DOHH2 (cell line): ENCODE data around the gene PODXL.

Experiments used
- H3F3A ChIP-seq: fragments of 200-600 bp; sonication (generic), shearing (Covaris generic); 2 replicates; pipeline ENCODE4 v1.6.0; 2016; ENCODE audit warnings: antibody characterized with exemption, mild to moderate bottlenecking; ENCODE audit not compliant: control insufficient read depth, insufficient read depth
- H3K27ac ChIP-seq: fragments of 200-600 bp; sonication (generic); 2 replicates; pipeline ENCODE4 v1.5.1; 2014; ENCODE audit warnings: low read depth, mild to moderate bottlenecking, low read length, moderate library complexity
- H3K27me3 ChIP-seq: fragments of 200-600 bp; sonication (generic); 2 replicates; pipeline ENCODE4 v1.6.1; 2014; ENCODE audit warnings: mild to moderate bottlenecking, low read length, mixed read lengths; ENCODE audit not compliant: control insufficient read depth
- H3K36me3 ChIP-seq: fragments of 200-600 bp; sonication (generic); 2 replicates; pipeline ENCODE4 v1.6.1; 2014; ENCODE audit warnings: mild to moderate bottlenecking, low read length, moderate library complexity, mixed read lengths; ENCODE audit not compliant: control insufficient read depth
- H3K4me1 ChIP-seq: fragments of 200-600 bp; sonication (generic); 2 replicates; pipeline ENCODE4 v1.6.1; 2014; ENCODE audit warnings: mild to moderate bottlenecking, low read length, mixed read lengths; ENCODE audit not compliant: control insufficient read depth
- H3K4me2 ChIP-seq: fragments of 200-600 bp; sonication (generic); 2 replicates; pipeline ENCODE4 v1.6.0; 2014; ENCODE audit warnings: mild to moderate bottlenecking, low read length, moderate library complexity
- H3K4me3 ChIP-seq: fragments of 200-600 bp; sonication (generic); 2 replicates; pipeline ENCODE4 v1.5.1; 2014; ENCODE audit warnings: mild to moderate bottlenecking, low read length, mixed read lengths
- H3K79me2 ChIP-seq: fragments of 200-600 bp; sonication (generic); 2 replicates; pipeline ENCODE4 v1.6.1; 2014; ENCODE audit warnings: mild to moderate bottlenecking, low read length, mixed read lengths; ENCODE audit not compliant: control insufficient read depth
- H3K9me2 ChIP-seq: fragments of 200-600 bp; sonication (generic); replicated peaks from 2 replicates; pipeline ENCODE4 v1.6.1; 2014; ENCODE audit warnings: mild to moderate bottlenecking, low read length, mixed read lengths; ENCODE audit not compliant: control insufficient read depth
- H3K9me3 ChIP-seq: fragments of 200-600 bp; sonication (generic); 2 replicates; pipeline ENCODE4 v1.6.1; 2014; ENCODE audit warnings: antibody characterized with exemption, low read length, mixed read lengths; ENCODE audit not compliant: control insufficient read depth, insufficient read depth
- H4K20me1 ChIP-seq: fragments of 200-600 bp; sonication (generic); 2 replicates; pipeline ENCODE4 v1.6.0; 2014; ENCODE audit warnings: low read depth, mild to moderate bottlenecking, antibody characterized with exemption, low read length, moderate library complexity; ENCODE audit not compliant: control insufficient read depth, insufficient read depth
- CTCF ChIP-seq: fragments of 200-600 bp; sonication (generic); IDR thresholded peaks from one replicate; pipeline ENCODE4 v1.5.1; 2014; ENCODE audit warnings: antibody characterized with exemption, mild to moderate bottlenecking, low read depth, low read length; ENCODE audit not compliant: poor library complexity, severe bottlenecking
- EZH2phosphoT487 ChIP-seq: fragments of 200-600 bp; sonication (generic); IDR thresholded peaks from 2 replicates; pipeline ENCODE4 v1.6.1; 2017; ENCODE audit warnings: borderline replicate concordance, mild to moderate bottlenecking, antibody characterized with exemption, low read length, moderate library complexity, mixed read lengths

PODXL gene

GRCh38 chr7:131494182-131494581 is 62.2 kb downstream of the PODXL start:
- no peak overlapping the region for H3K4me2 ChIP-seq
- H3K36me3 ChIP-seq, result no peaks in the 10 kb centered on the region
- no peaks in the 10 kb centered on the region for H3K4me1 ChIP-seq
- H3K9me2 ChIP-seq, result no peaks in the 10 kb centered on the region
- no peaks in the 10 kb centered on the region for H4K20me1 ChIP-seq
- H3K9me3 ChIP-seq, result no peaks in the 10 kb centered on the region
- H3K27ac ChIP-seq, result no peak overlapping the region
- no peaks in the 10 kb centered on the region for H3K79me2 ChIP-seq
- H3F3A ChIP-seq, result no peaks in the 10 kb centered on the region
- no peaks in the 10 kb centered on the region for H3K27me3 ChIP-seq
- no peak for TF ChIP-seq EZH2phosphoT487
- no peak for TF ChIP-seq CTCF
- no peak overlapping the region for H3K4me3 ChIP-seq

GRCh38 chr7:131493581-131493980 is 62.8 kb downstream of the PODXL start:
- TF ChIP-seq CTCF (no peak), EZH2phosphoT487 (no peak)
- no peak overlapping the region for H3K27ac ChIP-seq
- no peaks in the 10 kb centered on the region for H3K9me2 ChIP-seq
- no peaks in the 10 kb centered on the region for H3F3A ChIP-seq
- H4K20me1 ChIP-seq, result no peaks in the 10 kb centered on the region
- no peaks in the 10 kb centered on the region for H3K79me2 ChIP-seq
- H3K27me3 ChIP-seq, result no peaks in the 10 kb centered on the region
- no peaks in the 10 kb centered on the region for H3K4me1 ChIP-seq
- H3K4me2 ChIP-seq, result no peak overlapping the region
- H3K4me3 ChIP-seq, result no peak overlapping the region
- H3K36me3 ChIP-seq, result no peaks in the 10 kb centered on the region
- no peaks in the 10 kb centered on the region for H3K9me3 ChIP-seq

GRCh38 chr7:131493081-131493480 is 63.3 kb downstream of the PODXL start:
- Histone ChIP-seq H4K20me1 (no peaks in the 10 kb centered on the region), H3K27me3 (no peaks in the 10 kb centered on the region), H3K36me3 (no peaks in the 10 kb centered on the region), H3K4me1 (no peaks in the 10 kb centered on the region), H3K27ac (no peak overlapping the region), H3K9me3 (no peaks in the 10 kb centered on the region), H3K79me2 (no peaks in the 10 kb centered on the region), H3K4me2 (no peak overlapping the region), H3K9me2 (no peaks in the 10 kb centered on the region), H3F3A (no peaks in the 10 kb centered on the region), H3K4me3 (no peak overlapping the region)
- TF ChIP-seq CTCF (no peak), EZH2phosphoT487 (no peak)

GRCh38 chr7:131489881-131490280 is 66.5 kb downstream of the PODXL start:
- H3K9me2 ChIP-seq, result no peaks in the 10 kb centered on the region
- no peak overlapping the region for H3K4me2 ChIP-seq
- H3K9me3 ChIP-seq, result no peaks in the 10 kb centered on the region
- H3K4me3 ChIP-seq, result no peak overlapping the region
- no peaks in the 10 kb centered on the region for H4K20me1 ChIP-seq
- no peaks in the 10 kb centered on the region for H3K4me1 ChIP-seq
- TF ChIP-seq CTCF (no peak), EZH2phosphoT487 (no peak)
- no peak overlapping the region for H3K27ac ChIP-seq
- peaks cover 4% of the 10 kb centered on the region; the same call in 1 of the 2 replicates for H3K36me3 ChIP-seq
- H3F3A ChIP-seq, result no peaks in the 10 kb centered on the region; the same call in 1 of the 2 replicates
- H3K27me3 ChIP-seq, result no peaks in the 10 kb centered on the region
- no peaks in the 10 kb centered on the region for H3K79me2 ChIP-seq
